Suppressor macrophage treated with lipopolysaccharide for 1 hour (primary cell): ENCODE data around the gene TMPRSS2.

Experiments used
- DNase-seq, 3 donors: peaks; one replicate each; pipeline ENCODE4 v3.0.0-alpha.2; 2020 to 2022

TMPRSS2 gene

DNA sequence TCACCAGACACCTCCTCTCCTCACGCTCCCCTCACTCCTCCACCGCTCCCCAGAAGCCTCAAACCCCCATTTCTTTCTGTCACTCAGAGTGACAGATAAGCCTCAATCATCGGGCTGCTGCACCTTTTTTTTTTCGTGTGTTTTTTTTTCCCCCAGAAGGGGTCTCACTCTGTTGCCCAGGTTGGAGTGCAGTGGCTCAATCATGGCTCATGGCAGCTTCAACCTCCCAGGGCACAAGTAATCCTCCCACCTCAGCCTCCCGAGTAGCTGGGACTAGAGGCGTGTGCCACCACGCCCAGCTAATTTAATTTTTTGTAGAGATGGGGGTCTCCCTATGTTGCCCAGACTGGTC is 1.2 kb upstream of the TMPRSS2 start:
- no peak for DNase-seq

GRCh38 chr21:41508415-41509144 is 622 bp upstream of the TMPRSS2 start:
- no peak for DNase-seq

DNA sequence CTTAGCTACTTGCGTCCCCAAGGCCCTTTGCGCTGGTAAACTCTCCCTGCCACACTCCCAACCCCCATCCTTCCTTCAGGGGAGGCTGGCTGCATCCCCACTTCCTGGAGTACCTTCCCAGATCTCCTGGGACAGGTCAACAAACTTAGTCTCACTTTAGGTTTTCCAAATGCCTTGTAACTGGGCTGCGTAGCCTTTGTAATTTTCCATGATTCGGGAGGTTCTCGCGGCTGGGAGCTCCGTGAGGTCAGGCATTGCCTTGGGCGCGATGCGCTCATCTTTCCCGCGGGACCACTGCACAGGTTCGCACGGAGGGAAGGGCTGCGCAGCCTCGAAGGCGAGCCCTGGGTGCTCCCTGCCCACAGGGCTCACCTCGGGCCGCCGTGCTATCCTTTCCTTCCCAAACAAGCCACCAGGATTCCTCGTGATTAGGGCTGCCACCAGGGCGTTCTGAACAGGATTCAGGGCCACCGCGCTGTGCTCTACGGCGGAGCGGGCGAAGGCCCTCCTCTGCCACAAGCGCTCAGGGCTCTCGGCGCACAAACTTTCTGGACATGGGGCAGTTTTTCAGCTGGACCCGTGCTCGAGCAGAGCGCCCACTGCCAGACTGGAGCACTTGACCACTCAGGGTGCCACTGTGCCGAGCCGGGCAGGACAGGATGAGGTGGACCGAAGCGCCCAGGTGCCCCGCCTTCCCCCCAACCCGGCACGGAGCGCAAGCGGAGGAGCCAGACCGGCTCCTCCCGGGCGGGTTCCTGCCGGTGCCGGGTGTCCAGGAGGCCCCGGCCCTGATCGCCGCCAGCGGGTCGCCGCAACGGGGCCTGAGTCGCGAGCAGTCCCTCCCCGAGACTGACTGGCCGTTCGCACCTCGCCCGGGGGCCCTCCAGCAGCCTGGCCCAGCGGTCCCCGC is 1.1 kb downstream of the TMPRSS2 start:
- no peak for DNase-seq

GRCh38 chr21:41506005-41506594 is 1.9 kb downstream of the TMPRSS2 start:
- DNase-seq: no peak

- DNase-seq: no peak
Measured at GRCh38 chr21:41504030-41504429, 3.9 kb downstream of the TMPRSS2 start.

GRCh38 chr21:41503331-41503730 is 4.6 kb downstream of the TMPRSS2 start:
- DNase-seq: no peak

- no peak for DNase-seq
Measured at GRCh38 chr21:41501919-41502318, 6.0 kb downstream of the TMPRSS2 start.

DNA sequence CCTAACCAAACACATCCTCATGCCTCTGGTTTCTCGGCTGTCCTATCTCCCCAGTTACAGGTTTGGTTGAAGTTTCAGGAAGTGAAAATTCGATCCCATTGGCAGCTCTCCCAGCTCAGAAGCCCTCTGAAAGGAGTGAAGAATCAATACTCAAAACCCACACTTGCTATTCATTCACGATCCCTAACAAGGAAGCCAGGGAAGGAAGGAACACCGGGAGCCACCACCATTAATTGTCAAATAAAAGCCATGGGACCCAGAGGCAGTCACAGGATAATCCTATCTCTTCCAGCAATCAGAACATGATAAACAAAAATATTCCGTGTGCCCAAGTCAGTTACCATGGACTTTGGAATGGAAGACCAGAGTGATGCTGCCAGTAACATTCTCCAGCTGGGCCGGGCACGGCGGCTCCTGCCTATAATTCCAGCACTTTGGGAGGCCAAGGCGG is 7.0 kb downstream of the TMPRSS2 start:
- no peak for DNase-seq

DNA sequence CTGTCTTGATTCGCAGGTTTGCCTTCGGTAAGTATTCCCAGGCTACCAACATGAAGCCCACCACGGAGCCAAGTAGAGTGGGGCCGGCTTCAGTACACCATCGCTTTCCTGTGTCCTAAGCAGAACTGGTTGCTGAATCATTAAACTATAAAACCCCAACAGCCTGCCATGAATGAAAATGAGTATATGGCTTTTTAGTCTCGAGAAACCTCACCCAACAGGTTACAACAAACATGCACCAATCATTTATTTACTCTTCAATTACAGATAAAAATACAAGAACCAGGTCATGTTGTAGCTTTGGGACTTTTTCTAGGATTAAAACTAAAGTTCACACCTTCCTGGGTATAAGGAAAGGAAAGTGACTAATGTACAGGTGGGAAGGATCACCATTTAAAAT is 7.6 kb downstream of the TMPRSS2 start:
- no peak for DNase-seq

DNA sequence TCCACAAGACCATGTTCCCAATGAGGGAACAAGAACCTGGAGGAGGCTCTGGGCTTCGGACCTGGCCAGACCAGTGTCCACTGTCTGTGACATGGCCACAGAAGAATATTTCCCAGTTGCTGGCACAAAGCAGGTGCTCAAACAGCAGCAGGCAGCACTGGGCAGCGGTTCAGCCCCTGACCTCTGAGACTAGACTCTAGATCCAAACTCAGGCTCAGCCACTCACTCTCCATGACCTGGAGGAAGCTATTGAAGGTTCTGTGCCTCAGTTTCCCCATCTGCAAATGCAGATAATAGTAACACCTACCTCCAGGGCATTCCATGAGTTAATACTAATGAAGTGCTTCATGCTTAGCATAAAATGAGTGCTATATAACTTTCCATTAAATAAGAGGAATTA is 8.0 kb downstream of the TMPRSS2 start:
- no peak for DNase-seq

GRCh38 chr21:41497788-41498187 is 10.2 kb downstream of the TMPRSS2 start:
- DNase-seq: no peak

DNA sequence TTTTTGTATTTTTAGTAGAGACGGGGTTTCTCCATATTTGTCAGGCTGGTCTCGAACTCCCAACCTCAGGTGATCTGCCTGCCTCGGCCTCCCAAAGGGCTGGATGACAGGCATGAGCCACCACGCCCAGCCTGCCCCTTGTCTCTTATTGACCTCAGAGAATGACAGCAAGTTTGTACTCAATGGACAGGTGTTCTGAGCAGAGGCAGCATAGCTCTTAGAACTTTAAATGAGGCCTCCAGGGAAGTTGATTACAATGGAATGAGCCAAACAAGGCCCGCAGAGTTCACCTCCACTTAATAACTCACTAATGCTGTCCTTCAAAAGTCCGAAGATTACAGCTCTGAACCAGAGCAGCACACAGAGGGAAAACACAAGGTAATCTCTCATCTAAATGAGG is 10.9 kb downstream of the TMPRSS2 start:
- DNase-seq: no peak

DNA sequence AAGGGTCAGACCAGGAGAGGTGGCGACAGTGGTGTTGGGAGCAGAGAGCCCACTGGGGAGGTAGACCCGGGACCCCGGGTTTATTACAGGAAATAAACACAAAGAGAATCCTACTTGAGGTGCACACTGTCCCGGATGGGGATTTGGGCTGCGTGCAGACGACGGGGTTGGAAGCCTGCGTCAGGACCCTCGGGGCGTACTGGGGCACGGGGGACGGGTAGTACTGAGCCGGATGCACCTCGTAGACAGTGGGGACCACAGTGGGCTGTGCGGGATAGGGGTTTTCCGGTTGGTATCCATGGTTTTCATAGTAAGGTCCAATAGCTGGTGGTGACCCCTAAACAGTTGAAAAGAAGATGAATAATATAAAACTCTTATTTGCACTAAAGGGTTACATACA is 13.7 kb downstream of the TMPRSS2 start:
- no peak for DNase-seq

GRCh38 chr21:41491412-41491811 is 16.5 kb downstream of the TMPRSS2 start:
- no peak for DNase-seq

GRCh38 chr21:41490330-41490729 is 17.6 kb downstream of the TMPRSS2 start:
- no peak for DNase-seq

GRCh38 chr21:41489329-41489728 is 18.6 kb downstream of the TMPRSS2 start:
- DNase-seq: no peak

GRCh38 chr21:41488080-41488479 is 19.9 kb downstream of the TMPRSS2 start:
- DNase-seq: no peak

- DNase-seq: no peak
Measured at GRCh38 chr21:41487082-41487481, 20.9 kb downstream of the TMPRSS2 start.

DNA sequence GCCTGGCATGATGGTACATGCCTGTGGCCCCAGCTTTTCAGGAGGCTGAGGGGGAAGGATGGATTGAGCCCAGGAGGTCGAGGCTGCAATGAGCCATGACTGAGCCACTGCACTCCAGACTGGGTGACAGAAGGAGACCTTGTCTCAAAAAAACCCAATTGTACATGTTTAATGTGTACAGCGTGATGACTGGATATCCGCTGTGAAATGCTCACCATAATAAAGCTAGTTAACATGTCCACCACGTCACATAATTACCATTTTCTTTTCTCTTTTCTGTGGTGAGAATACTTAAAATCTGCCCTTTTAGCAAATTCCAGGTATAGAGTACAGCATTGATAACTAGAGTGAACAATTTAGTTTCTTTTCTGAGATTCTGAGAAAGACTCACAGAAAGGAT is 24.0 kb downstream of the TMPRSS2 start:
- no peak for DNase-seq

- no peak for DNase-seq
Measured at GRCh38 chr21:41483415-41483814, 24.5 kb downstream of the TMPRSS2 start.

DNA sequence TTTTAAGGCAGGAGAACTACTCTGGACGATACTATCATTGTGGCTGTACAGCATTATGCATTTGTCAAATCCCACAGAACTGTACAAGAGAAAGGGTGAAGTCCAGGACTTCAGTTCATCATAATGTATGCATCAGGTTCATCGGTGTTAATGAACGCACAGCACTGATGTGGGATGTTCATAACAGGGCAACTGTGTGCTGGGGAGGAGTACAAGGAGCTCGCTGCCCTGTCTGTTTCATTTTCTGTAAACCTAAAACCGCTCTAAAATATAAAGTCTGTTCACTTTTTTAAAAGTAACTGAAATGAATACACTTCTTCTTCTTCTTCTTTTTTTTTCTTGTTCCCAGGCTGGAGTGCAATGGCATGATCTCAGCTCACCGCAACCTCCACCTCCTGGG is 25.0 kb downstream of the TMPRSS2 start:
- DNase-seq: no peak

- DNase-seq: no peak
Measured at GRCh38 chr21:41482301-41482700, 25.7 kb downstream of the TMPRSS2 start.

DNA sequence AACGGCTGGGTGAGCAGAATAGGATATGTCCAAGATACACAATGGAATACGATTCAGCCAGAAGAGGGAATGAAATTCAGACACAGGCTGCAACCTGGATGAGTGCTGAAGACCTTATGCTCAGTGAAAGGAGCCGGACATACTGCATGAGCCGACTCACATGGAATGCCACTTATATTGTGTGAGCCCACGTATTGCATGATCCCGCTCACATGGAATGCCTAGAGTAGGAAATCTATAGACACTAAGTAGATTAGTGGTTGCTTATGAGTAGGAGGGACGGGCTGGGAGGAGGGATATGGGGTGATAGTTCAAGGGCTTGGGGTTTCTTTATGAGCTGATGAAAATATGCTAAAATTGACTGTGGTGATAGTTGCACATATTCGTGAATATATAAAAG is 26.8 kb downstream of the TMPRSS2 start:
- DNase-seq: no peak
